G401 (cell line): ENCODE measurements around the gene SIM2. TPM values are rescaled to one million over a fixed set of nuclear protein-coding genes. Genes with fewer than 3 reads are reported as not detected.
A peak's percentile ranks its signal among the peaks of the same experiment; 100 is the strongest.

ENCODE experiments used
- DNase-seq: peaks from one replicate; pipeline ENCODE4 v3.0.0-alpha.2; 2015; ENCODE audit warnings: low spot score
- in situ Hi-C: cut with HindIII; loops from 2 replicates; pipeline ENCODE4 v1.10.0; 2016; ENCODE audit warnings: low sequenced_read_pairs, mixed read lengths
- total RNA-seq: library from RNA; depleted of rRNA; stranded (reverse); fragments of >200 nt; shearing (Covaris generic); gene quantifications from 2 replicates; pipeline ENCODE4 v1.2.3, GENCODE V29; 2014

Gene SIM2
- total RNA-seq, 1 experiment from 2014 or later = 4.7 TPM

GRCh38 chr21:36728371-36729111, 29.6 kb downstream of the SIM2 start:
- DNase-seq = no peak
- in situ Hi-C loops = loop anchor here (10.0 kb wide), 1 partner anchor 216 kb away; no protein-coding TSS in a partner anchor

- in situ Hi-C loops = loop anchor here (10.0 kb wide), 1 partner anchor 215 kb away; no protein-coding TSS in a partner anchor
Measured at GRCh38 chr21:36729310-36729970, 30.5 kb downstream of the SIM2 start.

GRCh38 chr21:36730291-36731281, 31.7 kb downstream of the SIM2 start:
- DNase-seq = no peak
- in situ Hi-C loops = no loop called here

More at GRCh38 chr21:36729310-36729970, 30.5 kb downstream of the SIM2 start:
- no peak for DNase-seq

GRCh38 chr21:36732217-36732616, 33.3 kb downstream of the SIM2 start:
- in situ Hi-C loops = no loop called here
- DNase-seq = no peak

- in situ Hi-C loops = no loop called here
- no peak for DNase-seq
Measured at GRCh38 chr21:36732761-36733160, 33.8 kb downstream of the SIM2 start.

- no peak for DNase-seq
- in situ Hi-C loops = no loop called here
Measured at GRCh38 chr21:36733857-36734256, 34.9 kb downstream of the SIM2 start.

- in situ Hi-C loops = no loop called here
Measured at GRCh38 chr21:36734367-36735200, 35.7 kb downstream of the SIM2 start.

GRCh38 chr21:36735201-36735515, 36.2 kb downstream of the SIM2 start:
- DNase-seq = no peak
- in situ Hi-C loops = no loop called here

More at GRCh38 chr21:36734367-36735200, 35.7 kb downstream of the SIM2 start:
- no peak for DNase-seq

GRCh38 chr21:36735724-36736320, 36.9 kb downstream of the SIM2 start:
- no peak for DNase-seq
- in situ Hi-C loops = no loop called here

GRCh38 chr21:36738489-36739126, 39.7 kb downstream of the SIM2 start:
- no peak for DNase-seq
- in situ Hi-C loops = no loop called here

- in situ Hi-C loops = no loop called here
- DNase-seq = no peak
Measured at GRCh38 chr21:36741506-36741905, 42.6 kb downstream of the SIM2 start.

- no peak for DNase-seq
- in situ Hi-C loops = no loop called here
Measured at GRCh38 chr21:36743008-36743407, 44.1 kb downstream of the SIM2 start.

GRCh38 chr21:36743446-36743845, 44.5 kb downstream of the SIM2 start:
- in situ Hi-C loops = no loop called here

GRCh38 chr21:36744190-36744559, 45.3 kb downstream of the SIM2 start:
- no peak for DNase-seq
- in situ Hi-C loops = no loop called here

More at GRCh38 chr21:36743446-36743845, 44.5 kb downstream of the SIM2 start:
- no peak for DNase-seq

GRCh38 chr21:36744560-36745231, 45.8 kb downstream of the SIM2 start:
- in situ Hi-C loops = no loop called here
- DNase-seq = peak; percentile 56

GRCh38 chr21:36745459-36745858, 46.5 kb downstream of the SIM2 start:
- in situ Hi-C loops = no loop called here
- no peak for DNase-seq

- DNase-seq = peak; percentile 42
- in situ Hi-C loops = no loop called here
Measured at GRCh38 chr21:36747041-36747814, 48.3 kb downstream of the SIM2 start.
